ENCODE results near the gene ARHGAP12. TPM values are rescaled to one million over a fixed set of nuclear protein-coding genes. Genes with fewer than 3 reads are reported as not detected.

The ARHGAP12 gene
- total RNA-seq, 1 donor from 2014 or later = 30.4 TPM

- peak overlapping the region; percentile 83 for H3K27ac Mint-ChIP-seq
- H3K4me1 Mint-ChIP-seq (ENCODE audit: unreplicated experiment) = peaks cover 17% of the 10 kb centered on the region
Observed at GRCh38 chr10:31959461-31960173, 31.0 kb upstream of the ARHGAP12 start.

GRCh38 chr10:31958856-31959255 is 30.2 kb upstream of the ARHGAP12 start:
- H3K4me3 Mint-ChIP-seq = no peak overlapping the region
- H3K9me3 Mint-ChIP-seq = peaks cover 13% of the 10 kb centered on the region
- no peak for TF ChIP-seq CTCF (conservative IDR thresholded peaks at IDR 0.05)
- peak overlapping the region; percentile 83 for H3K27ac Mint-ChIP-seq
- H3K27me3 Mint-ChIP-seq = no peaks in the 10 kb centered on the region
- no peak for DNase-seq (ENCODE audit: extremely low spot score, unreplicated experiment)
- peaks cover 17% of the 10 kb centered on the region for H3K4me1 Mint-ChIP-seq (ENCODE audit: unreplicated experiment)
- peaks cover 5% of the 10 kb centered on the region for H3K36me3 Mint-ChIP-seq

More at GRCh38 chr10:31959461-31960173, 31.0 kb upstream of the ARHGAP12 start:
- no peak overlapping the region for H3K4me3 Mint-ChIP-seq
- H3K36me3 Mint-ChIP-seq = no peaks in the 10 kb centered on the region
- TF ChIP-seq CTCF (conservative IDR thresholded peaks at IDR 0.05) = no peak
- H3K27me3 Mint-ChIP-seq = no peaks in the 10 kb centered on the region
- no peak for DNase-seq (ENCODE audit: extremely low spot score, unreplicated experiment)
- H3K9me3 Mint-ChIP-seq = peaks cover 6% of the 10 kb centered on the region

- Mint-ChIP-seq H3K9me3 (peaks cover 12% of the 10 kb centered on the region), H3K4me3 (no peak overlapping the region), H3K4me1 (ENCODE audit: unreplicated experiment) (peaks cover 5% of the 10 kb centered on the region), H3K27me3 (no peaks in the 10 kb centered on the region), H3K27ac (no peak overlapping the region), H3K36me3 (peaks cover 7% of the 10 kb centered on the region)
- TF ChIP-seq CTCF (conservative IDR thresholded peaks at IDR 0.05) = no peak
- no peak for DNase-seq (ENCODE audit: extremely low spot score, unreplicated experiment)
Observed at GRCh38 chr10:31956200-31956946, 27.7 kb upstream of the ARHGAP12 start.

- Mint-ChIP-seq H3K27me3 (no peaks in the 10 kb centered on the region), H3K4me1 (ENCODE audit: unreplicated experiment) (no peaks in the 10 kb centered on the region), H3K4me3 (no peak overlapping the region), H3K36me3 (peaks cover 11% of the 10 kb centered on the region), H3K27ac (no peak overlapping the region), H3K9me3 (peaks cover 12% of the 10 kb centered on the region)
- DNase-seq (ENCODE audit: extremely low spot score, unreplicated experiment) = no peak
- TF ChIP-seq CTCF (conservative IDR thresholded peaks at IDR 0.05) = no peak
Observed at GRCh38 chr10:31954410-31955191, 26.0 kb upstream of the ARHGAP12 start.

- no peaks in the 10 kb centered on the region for H3K27me3 Mint-ChIP-seq
- no peak overlapping the region for H3K4me3 Mint-ChIP-seq
- H3K27ac Mint-ChIP-seq = no peak overlapping the region
- no peak for TF ChIP-seq CTCF (conservative IDR thresholded peaks at IDR 0.05)
- no peaks in the 10 kb centered on the region for H3K4me1 Mint-ChIP-seq (ENCODE audit: unreplicated experiment)
- no peak for DNase-seq (ENCODE audit: extremely low spot score, unreplicated experiment)
- H3K36me3 Mint-ChIP-seq = peaks cover 11% of the 10 kb centered on the region
- peaks cover 12% of the 10 kb centered on the region for H3K9me3 Mint-ChIP-seq
Observed at GRCh38 chr10:31953480-31953879, 24.8 kb upstream of the ARHGAP12 start.
